HepG2 (cell line): ENCODE data around the gene ZNF638. TPM values are rescaled to one million over a fixed set of nuclear protein-coding genes. Genes with fewer than 3 reads are reported as not detected.
A peak's percentile ranks its signal among the peaks of the same experiment; 100 is the strongest.

Experiments used
- FOXA3 ChIP-seq: IDR thresholded peaks from 2 replicates; pipeline ENCODE4 v1.6.1; 2016; ENCODE audit warnings: missing genetic modification reagents, missing compliant biosample characterization
- HES4 ChIP-seq: sonication (generic); formaldehyde crosslinking; IDR thresholded peaks from 2 replicates; pipeline ENCODE4 v1.9.0; 2021; ENCODE audit warnings: mild to moderate bottlenecking, missing genetic modification reagents, borderline replicate concordance
- IRF2 ChIP-seq: IDR thresholded peaks from 2 replicates; pipeline ENCODE4 v1.6.1; 2018; ENCODE audit warnings: missing genetic modification reagents, missing compliant biosample characterization
- KDM1A ChIP-seq: IDR thresholded peaks from 2 replicates; pipeline ENCODE4 v1.6.1; 2016; ENCODE audit warnings: missing compliant biosample characterization
- MED13 ChIP-seq: sonication (generic); formaldehyde crosslinking; IDR thresholded peaks from 2 replicates; pipeline ENCODE4 v1.5.0; 2020; ENCODE audit warnings: missing genetic modification reagents
- PAX8 ChIP-seq: sonication (generic); formaldehyde crosslinking; IDR thresholded peaks from 2 replicates; pipeline ENCODE4 v1.8.0; 2022; ENCODE audit warnings: mild to moderate bottlenecking, missing genetic modification reagents, borderline replicate concordance
- SMC3 ChIP-seq: IDR thresholded peaks from 2 replicates; pipeline ENCODE4 v1.6.1; 2011; ENCODE audit warnings: low read length, improper control_type of control experiment
- ZBTB4 ChIP-seq: sonication (generic); formaldehyde crosslinking; IDR thresholded peaks from 2 replicates; pipeline ENCODE4 v1.4.0; 2020; ENCODE audit warnings: missing genetic modification reagents, mild to moderate bottlenecking, borderline replicate concordance
- ZFP41 ChIP-seq: sonication (generic); formaldehyde crosslinking; IDR thresholded peaks from 2 replicates; pipeline ENCODE4 v1.4.0; 2020; ENCODE audit warnings: mild to moderate bottlenecking, missing genetic modification reagents, borderline replicate concordance
- ZFP91 ChIP-seq: sonication (generic); formaldehyde crosslinking; IDR thresholded peaks from 2 replicates; pipeline ENCODE4 v1.9.0; 2022; ENCODE audit warnings: missing genetic modification reagents, mild to moderate bottlenecking, borderline replicate concordance
- ZNF280D ChIP-seq: sonication (generic); formaldehyde crosslinking; IDR thresholded peaks from 2 replicates; pipeline ENCODE4 v1.5.1; 2020; ENCODE audit warnings: mild to moderate bottlenecking, missing genetic modification reagents
- ZNF414 ChIP-seq: sonication (generic); formaldehyde crosslinking; IDR thresholded peaks from 2 replicates; pipeline ENCODE4 v1.5.0; 2020; ENCODE audit warnings: missing genetic modification reagents
- ZNF841 ChIP-seq: sonication (generic); formaldehyde crosslinking; IDR thresholded peaks from 2 replicates; pipeline ENCODE4 v1.8.1; 2023; ENCODE audit warnings: missing genetic modification reagents, borderline replicate concordance
- polyA plus RNA-seq, 8 experiments: library from polyadenylated mRNA; depleted of rRNA in 3 of 8; stranded (reverse) in 7 of 8; unstranded in 1 of 8; fragments of >200 nt; fragmentation: Illumina TruSeq in 4 of 8; extraction: Trizol in 4 of 8; gene quantifications; 2 replicates each; pipeline versions ENCODE4 v1.2.1 to v1.2.3, GENCODE V29; 2011 to 2016; ENCODE audit warnings: low read depth in 4 of 8, missing spikeins in 1 of 8, mixed read lengths in 1 of 8; ENCODE audit not compliant: insufficient read depth in 1 of 8
- total RNA-seq, 5 experiments: library from RNA; depleted of rRNA; stranded (reverse); fragments of >200 nt; fragmentation: Illumina TruSeq; extraction: Trizol; gene quantifications; 2 replicates each; pipeline ENCODE4 v1.2.3, GENCODE V29; 2016; ENCODE audit warnings: low read depth in 1 of 5

ZNF638 gene
- total and polyA plus RNA-seq, 2 of the 13 experiments (the other 11 are each of a cell fraction or from before 2014, with no cell fraction given): 92.7 to 144 TPM

- peak; percentile 94 for TF ChIP-seq ZNF280D (CRISPR knock-in tag)
- peak; percentile 17; the same call in 1 of the 2 replicates for TF ChIP-seq SMC3
- TF ChIP-seq KDM1A (CRISPR knock-in tag): no peak
- 0 out of 2 replicates have a peak, but pooled peaks have one; percentile 85 for TF ChIP-seq PAX8 (CRISPR knock-in tag)
- TF ChIP-seq HES4 (CRISPR knock-in tag): peak; percentile 91
- peak; percentile 71; the same call in 1 of the 2 replicates for TF ChIP-seq ZFP91 (CRISPR knock-in tag)
- TF ChIP-seq ZNF841: 0 out of 2 replicates have a peak, but pooled peaks have one; percentile 59
- TF ChIP-seq MED13 (CRISPR knock-in tag): no peak
- peak; percentile 54; the same call in 1 of the 2 replicates for TF ChIP-seq FOXA3
- peak; percentile 87 for TF ChIP-seq ZNF414
- TF ChIP-seq ZFP41 (CRISPR knock-in tag): peak; percentile 83
- TF ChIP-seq ZBTB4: peak; percentile 47; the same call in 1 of the 2 replicates
- peak; percentile 10 for TF ChIP-seq IRF2
Measured at GRCh38 chr2:71331581-71332434, at the start of gene ZNF638 (continued).
